Vagina (tissue), 2 donors: Measurements from ENCODE around the gene PDZD11. TPM values are rescaled to one million over a fixed set of nuclear protein-coding genes. Genes with fewer than 3 reads are reported as not detected.

Experiments used
- DNase-seq, 2 donors: peaks; one replicate each; pipeline ENCODE4 v3.0.0-alpha.2; 2017; ENCODE audit errors: extremely low spot score in 2 of 2
- H3K27ac ChIP-seq: fragments of 200-600 bp; sonication (generic); one replicate; pipeline ENCODE4 v1.5.1; 2019
- H3K27me3 ChIP-seq: fragments of 200-600 bp; sonication (generic); one replicate; pipeline ENCODE4 v1.5.1; 2019
- H3K36me3 ChIP-seq, 2 donors: fragments of 200-600 bp; sonication (generic); one replicate each; pipeline ENCODE4 v1.5.1; 2017 to 2019
- H3K4me1 ChIP-seq: fragments of 200-600 bp; sonication (generic); one replicate; pipeline ENCODE4 v1.5.1; 2019
- H3K4me3 ChIP-seq, 2 donors: fragments of 200-600 bp; sonication (generic); 1 replicate in 1 of 2; 2 replicates in 1 of 2; pipeline ENCODE4 v1.5.1; 2016 to 2019
- H3K9me3 ChIP-seq: fragments of 200-600 bp; sonication (generic); one replicate; pipeline ENCODE4 v1.5.1; 2019
- POLR2A ChIP-seq, 2 donors: fragments of 450-650 bp; IDR thresholded peaks; one replicate each; pipeline ENCODE4 v1.6.1; 2017; ENCODE audit warnings: antibody characterized with exemption in 2 of 2, mild to moderate bottlenecking in 2 of 2, moderate library complexity in 2 of 2
- intact Hi-C: fragments of 100-400 bp; cut with DNase I; formaldehyde crosslinking; loops from one replicate; pipeline ENCODE4 v1.15.1; 2023
- small RNA-seq: library from RNA; depleted of rRNA; stranded (forward); fragments of <200 nt; gene quantifications from one replicate; pipeline ENCODE3, GENCODE V24; 2016
- total RNA-seq: library from RNA; depleted of rRNA; stranded (reverse); fragments of >200 nt; gene quantifications from one replicate; pipeline ENCODE4 v1.2.3, GENCODE V29; 2016

The PDZD11 gene
- total RNA-seq, 1 donor from 2014 or later, result 33.4 TPM

GRCh38 chrX:70240751-70241150, 49.0 kb downstream of the PDZD11 start:
- no peak overlapping the region for H3K4me3 ChIP-seq
- intact Hi-C loops, result no loop called here
- DNase-seq, result no peak
- no peak for TF ChIP-seq POLR2A (IDR thresholded peaks at IDR 0.05)
- H3K27ac ChIP-seq, result no peak overlapping the region
- H3K9me3 ChIP-seq, result no peaks in the 10 kb centered on the region
- H3K36me3 ChIP-seq, result no peaks in the 10 kb centered on the region
- H3K4me1 ChIP-seq, result no peaks in the 10 kb centered on the region
- H3K27me3 ChIP-seq, result no peaks in the 10 kb centered on the region

Small RNA genes within 50 kb of the gene (small RNA-seq; reads per million reads assigned to genes)
- not detected for gene RNA5SP507

Other genes starting within 250 kb of the PDZD11 start
- not detected for gene AWAT2, start 240.0 kb downstream of the PDZD11 start, total RNA-seq
- not detected for gene OTUD6A, start 227.5 kb downstream of the PDZD11 start, total RNA-seq
- gene IGBP1, start 156.5 kb downstream of the PDZD11 start, total RNA-seq, result 43.2 TPM
- not detected for gene DGAT2L6, start 112.4 kb downstream of the PDZD11 start, total RNA-seq
- gene AWAT1, start 55.3 kb downstream of the PDZD11 start, total RNA-seq, result not detected
- gene P2RY4, start 29.7 kb downstream of the PDZD11 start, total RNA-seq, result not detected
- gene ARR3, start 21.6 kb downstream of the PDZD11 start, total RNA-seq, result not detected
- gene RAB41, start 7.8 kb downstream of the PDZD11 start, total RNA-seq, result not detected
- 2.2 TPM for gene KIF4A, start 177 bp upstream of the PDZD11 start, total RNA-seq
- not detected for gene GDPD2, start 133.4 kb upstream of the PDZD11 start, total RNA-seq
- gene DLG3, start 154.9 kb upstream of the PDZD11 start, total RNA-seq, result 27.0 TPM